ENCODE data around the gene CCDC117.
A peak's percentile ranks its signal among the peaks of the same experiment; 100 is the strongest.

Gene CCDC117

DNA sequence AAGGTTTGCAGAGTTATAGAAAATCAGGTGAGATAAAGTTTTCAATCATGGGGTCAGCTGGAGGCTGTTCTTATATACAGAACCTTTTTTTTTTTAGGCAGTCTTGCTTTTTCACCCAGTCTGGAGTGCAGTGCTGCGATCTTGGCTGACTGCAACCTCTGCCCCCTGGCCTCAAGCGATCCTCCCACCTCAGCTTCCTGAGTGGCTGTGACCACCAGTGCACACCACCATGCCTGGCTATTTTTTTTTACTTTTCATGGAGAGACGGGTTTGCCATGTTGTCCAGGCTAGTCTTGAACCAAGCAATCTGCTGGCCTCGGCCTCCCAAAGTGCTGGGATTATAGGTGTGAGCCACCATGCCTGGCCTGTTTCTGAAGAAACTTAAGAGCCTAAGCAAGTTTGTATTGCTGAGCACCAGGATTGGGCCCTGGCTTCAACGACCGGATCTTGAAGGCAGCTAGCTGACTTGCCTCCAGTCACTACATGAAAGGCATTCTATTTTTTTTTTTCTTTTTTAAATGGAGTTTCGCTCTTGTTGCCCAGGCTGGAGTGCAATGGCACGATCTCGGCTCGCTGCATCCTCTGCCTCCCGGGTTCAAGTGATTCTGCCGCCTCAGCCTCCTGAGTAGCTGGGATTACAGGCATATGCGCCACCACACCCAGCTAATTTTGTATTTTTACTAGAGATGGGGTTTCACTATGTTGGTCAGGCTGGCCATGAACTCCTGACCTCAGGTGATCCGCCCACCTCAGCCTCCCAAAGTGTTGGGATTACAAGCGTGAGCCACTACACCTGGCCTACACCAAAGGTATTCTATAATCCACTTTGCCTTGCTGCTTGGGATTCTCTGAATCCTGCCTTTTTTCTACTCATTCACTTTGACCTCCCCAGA, 20.2 kb downstream of the CCDC117 start:
- Histone ChIP-seq H3K9ac (ENCODE audit: low read length in 2 of 2) (no peak overlapping the region), H3K9me3 (ENCODE audit: control insufficient read depth in 2 of 2, low read length in 2 of 2) (no peaks in the 10 kb centered on the region), H3K27ac (ENCODE audit: low read length) (no peak overlapping the region), H3K4me3 (ENCODE audit: low read length in 2 of 2) (no peak overlapping the region), H3K27me3 (ENCODE audit: control insufficient read depth in 1 of 2, insufficient read depth in 2 of 2, low read length in 2 of 2) (no peaks in the 10 kb centered on the region), H3K36me3 (ENCODE audit: control insufficient read depth in 2 of 2, insufficient read depth in 2 of 2, low read length in 2 of 2) (peaks cover 23 to 32% of the 10 kb centered on the region in 2 donors), H3K4me1 (ENCODE audit: control insufficient read depth, insufficient read depth, low read length) (peaks cover 4% of the 10 kb centered on the region)

DNA sequence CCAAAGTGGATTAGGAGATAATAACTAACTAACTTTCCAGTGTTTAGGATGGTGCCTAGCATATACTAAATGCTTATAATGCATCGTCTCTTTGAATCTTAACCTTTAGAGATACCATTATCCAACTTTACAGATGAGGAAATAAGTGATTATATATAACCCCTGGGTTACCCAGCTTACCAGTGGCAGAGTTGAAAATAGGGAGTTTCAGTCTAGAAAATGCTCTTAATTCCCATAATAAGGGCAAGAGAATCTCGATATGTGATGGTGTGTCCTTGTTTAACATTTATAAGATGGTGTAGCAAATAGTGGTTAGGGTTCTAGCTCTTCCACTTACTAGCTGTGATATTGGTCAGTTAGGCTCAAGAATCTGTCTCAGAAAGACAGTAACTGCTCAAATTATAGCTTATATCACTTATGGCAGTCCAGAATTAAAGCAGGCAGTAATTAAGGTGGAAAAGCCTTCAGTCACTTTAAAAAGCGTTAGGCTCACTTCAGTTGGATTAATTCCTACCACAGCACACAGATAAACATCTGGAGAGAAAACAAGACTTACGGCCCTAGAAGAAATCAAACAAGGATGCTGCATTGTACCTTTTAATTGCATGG, 21.6 kb downstream of the CCDC117 start:
- no peak overlapping the region for H3K9ac ChIP-seq (ENCODE audit: low read length in 2 of 2)
- no peaks in the 10 kb centered on the region for H3K27me3 ChIP-seq (ENCODE audit: control insufficient read depth in 1 of 2, insufficient read depth in 2 of 2, low read length in 2 of 2)
- H3K9me3 ChIP-seq (ENCODE audit: control insufficient read depth in 2 of 2, low read length in 2 of 2): no peaks in the 10 kb centered on the region
- H3K36me3 ChIP-seq (ENCODE audit: control insufficient read depth in 2 of 2, insufficient read depth in 2 of 2, low read length in 2 of 2): peaks cover 25 to 32% of the 10 kb centered on the region in 2 donors
- H3K27ac ChIP-seq (ENCODE audit: low read length): no peak overlapping the region
- peaks cover 16% of the 10 kb centered on the region for H3K4me1 ChIP-seq (ENCODE audit: control insufficient read depth, insufficient read depth, low read length)
- H3K4me3 ChIP-seq (ENCODE audit: low read length in 2 of 2): no peak overlapping the region

DNA sequence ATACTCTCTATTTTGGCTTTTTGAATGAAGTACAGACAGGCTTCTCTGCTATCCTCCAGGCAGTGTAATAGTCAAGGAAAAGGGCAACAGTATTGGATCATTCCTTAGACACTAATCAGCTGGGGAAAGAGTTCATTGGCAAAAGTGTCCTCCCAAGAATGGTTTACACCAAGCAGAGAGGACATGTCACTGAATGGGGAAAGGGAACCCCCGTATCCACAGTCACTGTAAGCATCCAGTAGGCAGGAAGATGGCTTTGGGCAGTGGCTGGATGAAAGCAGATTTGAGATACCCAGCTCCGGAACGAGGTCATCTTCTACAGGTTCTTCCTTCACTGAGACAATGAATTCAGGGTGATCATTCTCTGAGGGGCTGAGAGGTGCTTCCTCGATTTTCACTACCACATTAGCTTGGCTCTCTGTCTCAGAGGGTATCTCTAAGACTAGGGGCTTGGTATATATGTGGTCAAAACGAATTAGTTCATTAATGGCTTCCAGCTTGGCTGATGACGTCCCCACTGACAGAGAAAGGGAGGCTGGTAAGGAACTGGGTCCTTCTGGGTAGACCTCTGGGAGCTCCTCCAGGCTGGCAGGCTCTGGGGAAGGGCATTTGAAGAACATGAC, 22.7 kb downstream of the CCDC117 start:
- Histone ChIP-seq H3K27ac (ENCODE audit: low read length) (no peak overlapping the region), H3K4me1 (ENCODE audit: control insufficient read depth, insufficient read depth, low read length) (peaks cover 20% of the 10 kb centered on the region), H3K4me3 (ENCODE audit: low read length in 2 of 2) (no peak overlapping the region), H3K9me3 (ENCODE audit: control insufficient read depth in 2 of 2, low read length in 2 of 2) (no peaks in the 10 kb centered on the region), H3K9ac (ENCODE audit: low read length in 2 of 2) (no peak overlapping the region), H3K36me3 (ENCODE audit: control insufficient read depth in 2 of 2, insufficient read depth in 2 of 2, low read length in 2 of 2) (peaks cover 25 to 32% of the 10 kb centered on the region in 2 donors), H3K27me3 (ENCODE audit: control insufficient read depth in 1 of 2, insufficient read depth in 2 of 2, low read length in 2 of 2) (no peaks in the 10 kb centered on the region)

DNA sequence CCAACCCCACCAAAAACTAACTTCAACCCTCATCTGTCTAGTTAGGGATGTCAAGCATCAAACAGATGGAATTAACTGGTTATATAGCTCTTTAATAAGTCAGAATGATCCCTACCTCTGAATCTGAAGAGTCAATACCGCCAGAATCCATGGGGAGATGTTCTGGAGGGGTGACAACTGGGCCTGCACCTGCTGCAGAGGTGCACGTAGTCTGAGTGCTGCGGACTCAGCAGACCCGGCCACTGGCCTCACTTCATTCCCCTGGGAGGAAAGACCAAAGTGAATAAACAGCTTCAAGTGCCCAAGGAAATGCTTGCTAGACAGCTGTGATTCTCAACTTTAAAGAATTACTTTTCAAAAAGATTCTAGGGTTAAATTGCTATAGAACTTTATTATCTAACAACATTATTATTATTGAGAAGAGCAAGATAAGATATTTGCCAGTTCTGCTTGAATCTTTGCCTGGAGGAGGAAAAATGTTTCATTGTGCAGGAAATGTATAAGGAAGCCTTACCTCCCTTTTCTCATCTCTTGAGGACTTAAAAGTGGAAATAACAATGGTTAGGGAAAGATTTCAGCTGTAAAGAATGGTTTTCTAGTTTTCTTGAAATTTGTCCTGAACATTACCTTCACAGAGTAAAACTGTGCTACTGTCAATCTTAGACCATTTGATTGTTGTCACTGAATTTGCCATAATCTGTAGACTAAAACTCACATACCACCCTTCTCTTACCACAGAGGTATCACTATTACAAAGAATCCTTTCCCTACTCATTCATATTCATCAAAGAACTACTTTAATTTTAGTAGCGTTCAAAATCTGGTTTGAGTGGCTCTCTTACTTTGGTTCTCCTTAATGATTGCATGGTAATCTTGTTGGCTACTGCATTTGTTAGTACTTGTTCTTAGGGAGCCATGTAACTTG, 23.7 kb downstream of the CCDC117 start:
- no peak overlapping the region for H3K4me3 ChIP-seq (ENCODE audit: low read length in 2 of 2)
- H3K36me3 ChIP-seq (ENCODE audit: control insufficient read depth in 2 of 2, insufficient read depth in 2 of 2, low read length in 2 of 2): peaks cover 25 to 32% of the 10 kb centered on the region in 2 donors
- H3K4me1 ChIP-seq (ENCODE audit: control insufficient read depth, insufficient read depth, low read length): peaks cover 22% of the 10 kb centered on the region
- H3K27me3 ChIP-seq (ENCODE audit: control insufficient read depth in 1 of 2, insufficient read depth in 2 of 2, low read length in 2 of 2): no peaks in the 10 kb centered on the region
- no peaks in the 10 kb centered on the region for H3K9me3 ChIP-seq (ENCODE audit: control insufficient read depth in 2 of 2, low read length in 2 of 2)
- no peak overlapping the region for H3K27ac ChIP-seq (ENCODE audit: low read length)
- no peak overlapping the region for H3K9ac ChIP-seq (ENCODE audit: low read length in 2 of 2)

DNA sequence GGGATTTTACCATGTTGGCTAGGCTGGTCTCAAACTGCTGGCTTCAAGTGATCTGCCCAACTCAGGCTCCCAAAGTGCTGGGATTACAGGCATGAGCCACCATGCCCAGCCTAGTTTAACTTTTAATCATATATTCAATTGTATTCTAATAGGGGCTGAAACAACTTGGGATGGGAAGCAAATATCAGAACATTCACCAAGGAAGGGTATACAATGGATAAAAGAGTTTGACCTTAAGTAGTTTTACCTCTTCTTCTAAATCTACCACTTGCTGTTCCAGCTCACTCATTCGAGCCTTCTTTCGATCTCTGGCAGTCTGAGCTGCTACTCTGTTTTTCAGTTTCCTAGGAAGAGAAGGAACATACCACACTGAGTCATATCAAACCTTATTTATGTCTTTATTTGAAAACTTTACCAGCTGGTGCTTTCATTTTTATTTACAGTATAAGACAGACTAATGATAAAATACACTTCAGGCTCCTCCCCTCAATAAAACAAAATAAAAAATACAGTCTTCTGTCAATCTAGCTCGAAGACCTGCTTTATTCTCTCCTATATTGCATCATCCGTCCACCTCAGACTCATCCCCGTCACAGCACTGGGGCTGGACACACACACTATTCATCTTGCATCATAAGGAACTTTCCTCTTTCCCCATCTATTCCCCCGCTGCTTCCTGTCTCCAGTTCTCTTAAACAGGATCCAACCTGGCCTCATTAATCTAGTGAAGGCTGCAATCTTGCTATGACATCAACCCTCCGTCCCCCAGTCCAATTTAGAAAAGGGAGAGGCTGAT, 26.5 kb downstream of the CCDC117 start:
- Histone ChIP-seq H3K36me3 (ENCODE audit: control insufficient read depth in 2 of 2, insufficient read depth in 2 of 2, low read length in 2 of 2) (peaks cover 24 to 32% of the 10 kb centered on the region in 2 donors), H3K4me3 (ENCODE audit: low read length in 2 of 2) (peak overlapping the region; percentile 90 to 97), H3K9ac (ENCODE audit: low read length in 2 of 2) (peak overlapping the region; percentile 98 to 100), H3K9me3 (ENCODE audit: control insufficient read depth in 2 of 2, low read length in 2 of 2) (no peaks in the 10 kb centered on the region), H3K4me1 (ENCODE audit: control insufficient read depth, insufficient read depth, low read length) (peaks cover 35% of the 10 kb centered on the region), H3K27ac (ENCODE audit: low read length) (peak overlapping the region; percentile 98), H3K27me3 (ENCODE audit: control insufficient read depth in 1 of 2, insufficient read depth in 2 of 2, low read length in 2 of 2) (no peaks in the 10 kb centered on the region)

DNA sequence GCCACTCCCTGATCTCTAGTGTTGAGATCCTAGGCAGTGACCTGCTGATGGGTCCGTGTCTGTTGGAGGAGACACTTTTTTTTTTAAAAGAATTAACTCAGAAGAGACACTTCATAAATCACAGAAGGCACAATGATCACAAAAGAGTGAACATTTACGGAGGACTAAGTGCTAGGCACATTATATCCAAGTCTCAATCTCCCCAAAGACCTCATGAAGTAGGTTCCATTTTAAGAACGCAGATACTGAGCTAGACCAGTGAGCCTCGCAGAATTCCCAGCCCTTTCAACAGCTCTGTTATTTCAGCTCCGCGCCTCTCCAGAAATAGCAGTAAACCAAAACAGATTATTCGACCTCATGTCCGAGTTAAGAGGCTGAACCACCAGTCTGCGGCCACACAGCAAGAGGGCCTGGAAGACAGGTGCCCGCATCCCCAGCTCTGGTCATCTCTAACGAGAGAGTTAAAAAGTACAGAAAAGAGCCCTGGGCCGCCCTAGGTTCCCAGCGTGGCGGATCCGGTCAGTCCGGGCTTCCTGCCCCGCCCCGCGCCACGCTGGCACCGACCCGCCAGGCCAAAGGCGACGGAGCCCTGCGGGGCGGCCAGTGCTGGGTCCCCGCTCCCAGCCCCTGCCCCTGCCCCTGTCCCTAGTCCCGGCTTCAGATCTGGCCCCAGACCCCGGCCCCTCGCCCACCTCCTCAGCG, 27.3 kb downstream of the CCDC117 start:
- Histone ChIP-seq H3K27ac (ENCODE audit: low read length) (peak overlapping the region; percentile 98), H3K4me3 (ENCODE audit: low read length in 2 of 2) (peak overlapping the region; percentile 90 to 97), H3K36me3 (ENCODE audit: control insufficient read depth in 2 of 2, insufficient read depth in 2 of 2, low read length in 2 of 2) (peaks cover 21 to 26% of the 10 kb centered on the region in 2 donors), H3K9me3 (ENCODE audit: control insufficient read depth in 2 of 2, low read length in 2 of 2) (no peaks in the 10 kb centered on the region), H3K4me1 (ENCODE audit: control insufficient read depth, insufficient read depth, low read length) (peaks cover 35% of the 10 kb centered on the region), H3K9ac (ENCODE audit: low read length in 2 of 2) (peak overlapping the region; percentile 98 to 100), H3K27me3 (ENCODE audit: control insufficient read depth in 1 of 2, insufficient read depth in 2 of 2, low read length in 2 of 2) (no peaks in the 10 kb centered on the region)

DNA sequence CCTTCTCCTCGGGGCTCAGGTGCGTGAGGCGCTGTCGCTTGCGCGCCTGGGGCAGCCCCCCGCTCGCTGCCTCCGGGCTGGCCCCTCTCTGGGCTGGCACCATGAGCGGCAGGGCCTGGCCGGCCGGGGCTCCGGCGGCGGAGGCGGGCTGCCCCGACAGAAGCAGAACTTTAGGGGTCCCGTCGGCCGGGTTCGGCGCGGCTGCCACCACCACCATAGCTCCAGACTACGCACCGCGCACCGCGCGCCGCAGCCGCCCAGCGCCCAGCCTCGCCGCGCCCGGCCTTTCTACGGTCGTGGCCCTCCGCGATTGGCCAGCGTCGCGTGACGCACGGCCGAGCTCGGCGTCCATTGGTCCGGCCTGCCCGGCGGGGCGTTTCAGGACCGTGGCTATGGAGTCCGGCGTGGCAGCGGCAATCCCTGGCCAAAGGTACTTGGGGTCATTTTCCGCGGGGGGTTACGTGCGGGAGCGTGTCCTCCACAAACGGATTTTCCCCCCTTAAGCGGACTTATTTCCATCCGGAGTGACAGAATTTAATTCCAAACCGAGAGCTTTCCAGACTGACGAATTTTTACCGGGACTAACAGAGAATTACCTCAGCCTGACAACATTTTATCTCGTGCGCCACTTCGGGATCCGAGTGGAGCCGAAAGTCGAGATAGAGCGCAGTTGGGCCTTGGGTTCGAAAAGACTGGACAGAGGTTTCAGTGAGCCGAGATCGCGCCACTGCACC, 28.0 kb downstream of the CCDC117 start, which contains the start of gene XBP1:
TSS of gene XBP1 (minus strand) at position 262 of the 734 bp plus-strand sequence.
- H3K27me3 ChIP-seq (ENCODE audit: control insufficient read depth in 1 of 2, insufficient read depth in 2 of 2, low read length in 2 of 2): no peaks in the 10 kb centered on the region
- no peaks in the 10 kb centered on the region for H3K9me3 ChIP-seq (ENCODE audit: control insufficient read depth in 2 of 2, low read length in 2 of 2)
- H3K27ac ChIP-seq (ENCODE audit: low read length): peak within 1 kb of the TSS; percentile 98
- peaks cover 14 to 19% of the 10 kb centered on the region in 2 donors for H3K36me3 ChIP-seq (ENCODE audit: control insufficient read depth in 2 of 2, insufficient read depth in 2 of 2, low read length in 2 of 2)
- H3K9ac ChIP-seq (ENCODE audit: low read length in 2 of 2): peak within 1 kb of the TSS; percentile 98 to 100
- peak within 1 kb of the TSS; percentile 90 to 97 for H3K4me3 ChIP-seq (ENCODE audit: low read length in 2 of 2)
- H3K4me1 ChIP-seq (ENCODE audit: control insufficient read depth, insufficient read depth, low read length): peaks cover 35% of the 10 kb centered on the region

DNA sequence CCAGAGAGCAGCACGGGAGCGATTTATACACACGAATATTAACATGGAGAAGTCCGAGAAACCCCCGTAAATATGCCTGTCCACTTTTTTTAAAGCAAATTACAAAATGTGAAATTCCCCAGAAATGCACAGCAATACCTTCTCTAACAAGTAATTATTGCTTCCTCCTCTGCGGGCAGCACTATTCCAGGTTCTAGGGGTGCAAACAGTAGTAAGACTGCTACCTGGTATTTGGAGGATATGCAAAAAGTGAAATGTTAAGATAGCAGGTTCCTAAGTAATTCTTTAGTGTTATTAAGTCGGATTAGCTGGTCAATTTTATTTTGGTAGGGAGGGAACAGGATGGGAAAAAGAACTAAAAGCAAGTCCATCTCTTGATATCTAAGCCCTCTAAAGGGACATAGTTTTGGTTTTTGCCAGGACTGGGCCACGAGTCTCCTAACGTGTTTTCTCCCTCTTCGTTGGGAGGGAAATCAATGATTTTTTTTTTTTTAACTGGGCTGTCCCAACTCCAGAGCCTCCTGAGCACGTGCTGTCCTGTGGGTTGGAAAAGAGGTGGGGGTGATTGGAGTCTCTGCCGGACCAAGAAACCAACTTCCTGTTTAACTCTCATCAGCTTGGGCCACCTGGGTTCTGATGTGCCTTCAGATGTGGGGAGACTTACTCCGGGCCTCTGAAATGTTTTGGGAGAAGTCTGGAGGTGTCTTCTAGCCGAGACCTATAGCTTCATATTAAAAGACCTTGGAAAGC, 29.5 kb downstream of the CCDC117 start:
- Histone ChIP-seq H3K9ac (ENCODE audit: low read length in 2 of 2) (peak overlapping the region; percentile 1 to 33), H3K4me3 (ENCODE audit: low read length in 2 of 2) (peak overlapping the region; percentile 13 to 90), H3K27ac (ENCODE audit: low read length) (no peak overlapping the region)

More for the DNA sequence above, 29.5 kb downstream of the CCDC117 start:
- Histone ChIP-seq H3K4me1 (ENCODE audit: control insufficient read depth, insufficient read depth, low read length) (peaks cover 31% of the 10 kb centered on the region), H3K36me3 (ENCODE audit: control insufficient read depth in 2 of 2, insufficient read depth in 2 of 2, low read length in 2 of 2) (peaks cover 4 to 9% of the 10 kb centered on the region in 2 donors), H3K9me3 (ENCODE audit: control insufficient read depth in 2 of 2, low read length in 2 of 2) (no peaks in the 10 kb centered on the region), H3K27me3 (ENCODE audit: control insufficient read depth in 1 of 2, insufficient read depth in 2 of 2, low read length in 2 of 2) (no peaks in the 10 kb centered on the region)

All from stomach smooth muscle (tissue), 2 donors.